ENCODE results near the gene MRPL12. TPM values are rescaled to one million over a fixed set of nuclear protein-coding genes. Genes with fewer than 3 reads are reported as not detected.
A peak's percentile ranks its signal among the peaks of the same experiment; 100 is the strongest.

Gene MRPL12
- total RNA-seq, 1 experiment from 2014 or later = 260 TPM

DNA sequence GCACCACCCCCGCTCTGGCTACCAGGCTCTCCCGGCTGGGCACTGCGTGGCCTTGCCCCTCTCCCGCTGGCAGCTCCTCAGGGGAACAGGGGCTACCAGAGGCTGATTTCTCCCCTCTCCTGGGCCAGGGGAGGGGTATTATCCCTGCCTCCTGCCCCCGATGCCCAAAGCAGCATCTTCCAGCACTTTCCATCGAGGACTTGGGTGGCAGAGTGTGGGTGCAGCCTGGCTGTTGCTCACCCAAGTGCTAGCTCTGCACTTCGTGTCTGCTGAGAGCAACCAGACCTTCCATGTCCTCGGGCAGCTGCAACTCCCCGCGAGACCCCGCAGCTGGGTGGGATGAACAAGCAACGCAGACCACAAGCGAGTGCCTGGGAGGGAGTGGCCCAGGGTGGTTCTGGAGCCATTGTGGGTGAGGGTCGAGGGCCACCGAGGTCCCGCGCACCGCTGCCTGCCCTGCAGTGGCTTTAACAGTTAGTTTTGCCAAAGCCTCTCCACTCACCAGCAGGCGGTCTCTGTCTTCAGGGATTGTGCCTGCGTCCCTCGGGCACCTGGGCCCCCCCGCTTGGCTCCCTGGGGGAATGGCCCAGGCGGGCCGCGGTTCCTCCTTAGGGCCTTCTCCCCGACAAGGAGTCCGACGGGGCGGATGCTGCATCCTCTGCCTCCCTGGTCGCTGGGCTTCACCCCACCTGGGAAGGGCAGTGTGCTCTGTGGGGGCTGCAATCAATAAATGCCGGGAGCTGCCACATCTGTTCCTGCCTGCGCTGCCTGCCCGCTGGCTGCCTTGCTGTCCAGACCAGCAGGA, 17.3 kb downstream of the MRPL12 start:
- Histone ChIP-seq H3K9me2 (ENCODE audit: insufficient read depth) (no peaks in the 10 kb centered on the region), H3K36me3 (ENCODE audit: control insufficient read depth in 1 of 2, insufficient read depth in 2 of 2, low read length in 2 of 2) (peaks cover 3 to 5% of the 10 kb centered on the region in 2 experiments; a peak in 3 of 4 replicates), H3K79me2 (ENCODE audit: insufficient read depth, low read length) (peaks cover 1% of the 10 kb centered on the region; the same call in 1 of the 2 replicates), H3K4me3 (replicated peaks in 1 of 2; ENCODE audit: low read depth in 1 of 2, low read length in 2 of 2) (no peak overlapping the region), H2AFZ (ENCODE audit: low read depth, low read length, poor library complexity, severe bottlenecking) (no peak overlapping the region), H3K9me3 (ENCODE audit: control insufficient read depth in 1 of 2, insufficient read depth in 1 of 2, low read depth in 1 of 2, low read length in 2 of 2) (no peaks in the 10 kb centered on the region), H3K4me2 (ENCODE audit: low read length) (no peak overlapping the region), H3K27ac (ENCODE audit: low read depth, low read length) (no peak overlapping the region; the same call in 1 of the 2 replicates), H4K20me1 (ENCODE audit: insufficient read depth) (no peaks in the 10 kb centered on the region), H3K9ac (ENCODE audit: low read length) (no peak overlapping the region), H3K27me3 (ENCODE audit: insufficient read depth, low read length) (no peaks in the 10 kb centered on the region), H3K4me1 (ENCODE audit: control insufficient read depth in 1 of 2, insufficient read depth in 2 of 2, low read length in 2 of 2) (peaks cover 35 to 37% of the 10 kb centered on the region in 2 experiments)
- DNase-seq (ENCODE audit: low read depth, low spot score) (no peak), ATAC-seq (no peak)
- TF ChIP-seq TCF7L2 (IDR thresholded peaks at IDR 0.05; ENCODE audit: borderline replicate concordance, extremely low read depth, insufficient read depth, insufficient read length) (no peak), EZH2 (IDR thresholded peaks at IDR 0.05) (no peak)
- ChIA-PET POLR2A (interaction anchor here (0.9 kb wide), 1 partner anchor 112 kb away, joined by 3 read pairs; the partner anchor contains the start of gene MCRIP1), CTCF (interaction anchor here (1.6 kb wide), 1 partner anchor 8 kb away, joined by 8 read pairs; the partner anchor contains the start of gene SLC25A10), RAD21 (ENCODE audit: low non-redundant PET in 1 of 2, low total read pairs in 2 of 2, uncharacterized antibody in 2 of 2, unreplicated experiment in 2 of 2) (no interaction called here)
- intact Hi-C loops (cut with micrococcal nuclease) = no loop called here
- BruUV-seq (replicated peaks) = TSS peak; percentile 14

DNA sequence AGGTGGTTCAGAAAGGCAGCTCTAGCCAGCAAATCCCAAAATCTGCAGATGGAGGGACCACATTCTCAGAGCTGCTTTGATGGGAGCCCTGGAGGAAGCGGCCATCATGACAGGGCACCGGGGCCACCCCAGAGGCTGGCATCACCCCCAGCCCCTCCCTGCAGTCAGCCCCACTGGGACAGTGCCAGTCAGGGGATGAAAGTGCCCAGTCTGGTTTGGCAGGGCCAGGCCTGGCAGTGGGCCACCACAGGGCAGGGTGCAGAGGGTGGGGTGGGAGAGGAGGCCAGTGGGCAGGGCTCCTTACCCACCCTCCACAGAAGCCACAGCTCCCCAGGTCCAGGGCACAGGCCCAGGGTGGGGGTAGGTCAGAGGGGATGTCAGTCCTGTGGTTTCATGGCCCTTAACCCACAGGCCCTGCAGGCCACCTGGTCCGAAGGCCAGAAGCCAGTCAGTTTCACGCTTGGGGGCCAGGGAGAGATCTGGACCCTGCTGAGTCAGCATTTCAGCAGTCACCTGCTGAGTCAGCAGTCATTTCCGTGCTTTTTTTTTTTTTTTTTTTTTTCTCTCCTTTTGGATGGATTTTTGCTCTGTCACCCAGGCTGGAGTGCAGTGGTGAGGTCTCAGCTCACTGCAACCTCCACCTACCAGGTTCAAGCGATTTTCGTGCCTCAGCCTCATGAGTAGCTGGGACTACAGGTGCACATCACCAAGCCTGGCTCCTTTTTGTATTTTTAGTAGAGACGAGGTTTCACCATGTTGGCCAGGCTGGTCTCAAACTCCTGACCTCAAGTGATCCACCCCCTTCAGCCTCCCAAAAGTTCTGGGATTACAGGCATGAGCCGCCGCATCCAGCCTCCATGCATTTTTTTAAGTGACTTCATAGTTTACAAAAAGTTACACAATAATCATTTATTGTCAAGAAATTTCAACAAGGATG, 19.3 kb downstream of the MRPL12 start:
- H2AFZ ChIP-seq (ENCODE audit: low read depth, low read length, poor library complexity, severe bottlenecking) = no peak overlapping the region
- ChIA-PET RAD21 (ENCODE audit: low non-redundant PET in 1 of 2, low total read pairs in 2 of 2, uncharacterized antibody in 2 of 2, unreplicated experiment in 2 of 2) (interaction anchor here in 1 of 2 experiments (0.7 to 1.0 kb wide), 2 partner anchors 10 to 132 kb away, joined by 3 to 4 read pairs; partner anchors contain the start of gene SLC25A10), POLR2A (interaction anchor here (0.7 to 1.4 kb wide), 3 partner anchors 9 to 111 kb away, joined by 3 to 7 read pairs (median 5); partner anchors contain the start of gene MCRIP1), CTCF (interaction anchor here (1.6 kb wide), 1 partner anchor 10 kb away, joined by 8 read pairs; the partner anchor contains the start of gene SLC25A10)
- intact Hi-C loops (cut with micrococcal nuclease) = no loop called here
- no peaks in the 10 kb centered on the region for H3K9me3 ChIP-seq (ENCODE audit: control insufficient read depth in 1 of 2, insufficient read depth in 1 of 2, low read depth in 1 of 2, low read length in 2 of 2)
- peak overlapping the region; percentile 51 for H3K4me2 ChIP-seq (ENCODE audit: low read length)
- H3K9ac ChIP-seq (ENCODE audit: low read length) = peak overlapping the region; percentile 28; the same call in 1 of the 2 replicates
- DNase-seq (ENCODE audit: low read depth, low spot score) (no peak), ATAC-seq (peak; percentile 64)
- peaks cover 39 to 41% of the 10 kb centered on the region in 2 experiments for H3K4me1 ChIP-seq (ENCODE audit: control insufficient read depth in 1 of 2, insufficient read depth in 2 of 2, low read length in 2 of 2)
- H3K4me3 ChIP-seq (replicated peaks in 1 of 2; ENCODE audit: low read depth in 1 of 2, low read length in 2 of 2) = peak overlapping the region in 1 of 2 experiments; percentile 2; a peak in 1 of 4 replicates
- peak; percentile 31 for TF ChIP-seq YY1 (IDR thresholded peaks at IDR 0.05; ENCODE audit: extremely low read depth, insufficient replicate concordance, low read depth, low read length)
- peak; percentile 13 for TF ChIP-seq JUND (IDR thresholded peaks at IDR 0.05)
- TF ChIP-seq EZH2 (IDR thresholded peaks at IDR 0.05) = no peak
- peak; percentile 80 for TF ChIP-seq POLR2AphosphoS5 (IDR thresholded peaks at IDR 0.05; ENCODE audit: low read depth, low read length)
- TF ChIP-seq, protein P1, sequence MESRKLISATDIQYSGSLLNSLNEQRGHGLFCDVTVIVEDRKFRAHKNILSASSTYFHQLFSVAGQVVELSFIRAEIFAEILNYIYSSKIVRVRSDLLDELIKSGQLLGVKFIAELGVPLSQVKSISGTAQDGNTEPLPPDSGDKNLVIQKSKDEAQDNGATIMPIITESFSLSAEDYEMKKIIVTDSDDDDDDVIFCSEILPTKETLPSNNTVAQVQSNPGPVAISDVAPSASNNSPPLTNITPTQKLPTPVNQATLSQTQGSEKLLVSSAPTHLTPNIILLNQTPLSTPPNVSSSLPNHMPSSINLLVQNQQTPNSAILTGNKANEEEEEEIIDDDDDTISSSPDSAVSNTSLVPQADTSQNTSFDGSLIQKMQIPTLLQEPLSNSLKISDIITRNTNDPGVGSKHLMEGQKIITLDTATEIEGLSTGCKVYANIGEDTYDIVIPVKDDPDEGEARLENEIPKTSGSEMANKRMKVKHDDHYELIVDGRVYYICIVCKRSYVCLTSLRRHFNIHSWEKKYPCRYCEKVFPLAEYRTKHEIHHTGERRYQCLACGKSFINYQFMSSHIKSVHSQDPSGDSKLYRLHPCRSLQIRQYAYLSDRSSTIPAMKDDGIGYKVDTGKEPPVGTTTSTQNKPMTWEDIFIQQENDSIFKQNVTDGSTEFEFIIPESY (IDR thresholded peaks at IDR 0.05; ENCODE audit: extremely low read depth, insufficient replicate concordance, low read length) = peak; percentile 31
- TF ChIP-seq, protein P2, sequence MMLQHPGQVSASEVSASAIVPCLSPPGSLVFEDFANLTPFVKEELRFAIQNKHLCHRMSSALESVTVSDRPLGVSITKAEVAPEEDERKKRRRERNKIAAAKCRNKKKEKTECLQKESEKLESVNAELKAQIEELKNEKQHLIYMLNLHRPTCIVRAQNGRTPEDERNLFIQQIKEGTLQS (IDR thresholded peaks at IDR 0.05) = no peak
- no peaks in the 10 kb centered on the region for H3K79me2 ChIP-seq (ENCODE audit: insufficient read depth, low read length)
- H3K27ac ChIP-seq (ENCODE audit: low read depth, low read length) = peak overlapping the region; percentile 51
- no TSS peak for BruUV-seq (replicated peaks)
- H4K20me1 ChIP-seq (ENCODE audit: insufficient read depth) = no peaks in the 10 kb centered on the region
- no peaks in the 10 kb centered on the region for H3K9me2 ChIP-seq (ENCODE audit: insufficient read depth)
- peaks cover 0 to 4% of the 10 kb centered on the region in 2 experiments; a peak in 3 of 4 replicates for H3K36me3 ChIP-seq (ENCODE audit: control insufficient read depth in 1 of 2, insufficient read depth in 2 of 2, low read length in 2 of 2)
- no peaks in the 10 kb centered on the region for H3K27me3 ChIP-seq (ENCODE audit: insufficient read depth, low read length)

All from HCT116 (cell line).